Peyer's patch (tissue), 4 donors: ENCODE measurements around the gene CPXM2. TPM values are rescaled to one million over a fixed set of nuclear protein-coding genes. Genes with fewer than 3 reads are reported as not detected.
A peak's percentile ranks its signal among the peaks of the same experiment; 100 is the strongest.

ENCODE experiments used
- DNase-seq, 3 donors: peaks; one replicate each; pipeline ENCODE4 v3.0.0-alpha.2; 2017 to 2019
- H3K27ac ChIP-seq, 4 donors: fragments of 200-600 bp; sonication (generic); one replicate each; pipeline ENCODE4 v1.5.1; 2016 to 2019
- H3K27me3 ChIP-seq, 2 donors: fragments of 200-600 bp; sonication (generic); one replicate each; pipeline ENCODE4 v1.5.1; 2019
- H3K36me3 ChIP-seq, 3 donors: fragments of 200-600 bp; sonication (generic); one replicate each; pipeline ENCODE4 v1.5.1; 2016 to 2019
- H3K4me1 ChIP-seq, 4 donors: fragments of 200-600 bp; sonication (generic); one replicate each; pipeline ENCODE4 v1.5.1; 2016 to 2019
- H3K4me3 ChIP-seq, 4 donors: fragments of 200-600 bp; sonication (generic); 1 replicate in 3 of 4; 2 replicates in 1 of 4; pipeline ENCODE4 v1.5.1; 2016 to 2019; ENCODE audit warnings: mild to moderate bottlenecking in 1 of 4
- H3K9me3 ChIP-seq, 4 donors: fragments of 200-600 bp; sonication (generic); one replicate each; pipeline ENCODE4 v1.5.1; 2016 to 2019; ENCODE audit warnings: mild to moderate bottlenecking in 1 of 4
- POLR2A ChIP-seq, 2 donors: fragments of 450-650 bp; IDR thresholded peaks; one replicate each; pipeline ENCODE4 v1.5.1; 2017; ENCODE audit warnings: antibody characterized with exemption in 2 of 2, mild to moderate bottlenecking in 2 of 2, moderate library complexity in 2 of 2
- total RNA-seq, 4 donors: library from RNA; depleted of rRNA; stranded (reverse); fragments of >200 nt; gene quantifications; one replicate each; pipeline ENCODE4 v1.1.0, GENCODE V29; 2016
- TF ChIP-seq, protein P1 (sequence below), 6 experiments: fragments of 450-650 bp in 4 of 6; fragments of 200-600 bp in 2 of 6; sonication (generic) in 1 of 6; IDR thresholded peaks; one replicate each; pipeline ENCODE4 v1.5.1; 2017 to 2019; ENCODE audit warnings: antibody characterized with exemption in 6 of 6, mild to moderate bottlenecking in 3 of 6, moderate library complexity in 1 of 6

CPXM2 gene
- total RNA-seq, 4 donors from 2014 or later = 5.6 to 18.2 (median 7.7) TPM

DNA sequence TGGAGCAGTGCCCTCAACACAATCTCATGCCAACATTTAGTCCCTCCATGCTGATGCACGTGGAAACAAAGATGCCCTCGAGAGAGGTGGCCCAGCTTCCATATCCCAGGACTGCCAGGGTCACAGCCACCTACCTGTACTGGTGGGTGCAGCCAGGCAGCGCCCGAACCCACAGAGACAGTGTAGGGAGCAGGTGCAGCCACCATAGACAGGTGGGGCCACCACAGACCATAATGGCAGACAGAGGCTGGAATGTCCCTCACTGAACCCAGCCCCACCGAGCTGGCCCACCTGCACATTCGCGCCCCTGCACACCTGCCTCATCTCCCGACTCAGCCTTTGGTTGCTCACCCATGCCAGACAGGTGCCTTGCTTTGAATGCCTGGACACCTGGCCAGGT lies 18.3 kb upstream of the CPXM2 start:
- Histone ChIP-seq H3K4me1 (no peaks in the 10 kb centered on the region), H3K36me3 (no peaks in the 10 kb centered on the region), H3K9me3 (no peaks in the 10 kb centered on the region), H3K4me3 (no peak overlapping the region), H3K27me3 (no peaks in the 10 kb centered on the region), H3K27ac (no peak overlapping the region)
- TF ChIP-seq, protein P1, sequence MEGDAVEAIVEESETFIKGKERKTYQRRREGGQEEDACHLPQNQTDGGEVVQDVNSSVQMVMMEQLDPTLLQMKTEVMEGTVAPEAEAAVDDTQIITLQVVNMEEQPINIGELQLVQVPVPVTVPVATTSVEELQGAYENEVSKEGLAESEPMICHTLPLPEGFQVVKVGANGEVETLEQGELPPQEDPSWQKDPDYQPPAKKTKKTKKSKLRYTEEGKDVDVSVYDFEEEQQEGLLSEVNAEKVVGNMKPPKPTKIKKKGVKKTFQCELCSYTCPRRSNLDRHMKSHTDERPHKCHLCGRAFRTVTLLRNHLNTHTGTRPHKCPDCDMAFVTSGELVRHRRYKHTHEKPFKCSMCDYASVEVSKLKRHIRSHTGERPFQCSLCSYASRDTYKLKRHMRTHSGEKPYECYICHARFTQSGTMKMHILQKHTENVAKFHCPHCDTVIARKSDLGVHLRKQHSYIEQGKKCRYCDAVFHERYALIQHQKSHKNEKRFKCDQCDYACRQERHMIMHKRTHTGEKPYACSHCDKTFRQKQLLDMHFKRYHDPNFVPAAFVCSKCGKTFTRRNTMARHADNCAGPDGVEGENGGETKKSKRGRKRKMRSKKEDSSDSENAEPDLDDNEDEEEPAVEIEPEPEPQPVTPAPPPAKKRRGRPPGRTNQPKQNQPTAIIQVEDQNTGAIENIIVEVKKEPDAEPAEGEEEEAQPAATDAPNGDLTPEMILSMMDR (IDR thresholded peaks at IDR 0.05) = no peak
- TF ChIP-seq POLR2A (IDR thresholded peaks at IDR 0.05) = no peak
- no peak for DNase-seq

DNA sequence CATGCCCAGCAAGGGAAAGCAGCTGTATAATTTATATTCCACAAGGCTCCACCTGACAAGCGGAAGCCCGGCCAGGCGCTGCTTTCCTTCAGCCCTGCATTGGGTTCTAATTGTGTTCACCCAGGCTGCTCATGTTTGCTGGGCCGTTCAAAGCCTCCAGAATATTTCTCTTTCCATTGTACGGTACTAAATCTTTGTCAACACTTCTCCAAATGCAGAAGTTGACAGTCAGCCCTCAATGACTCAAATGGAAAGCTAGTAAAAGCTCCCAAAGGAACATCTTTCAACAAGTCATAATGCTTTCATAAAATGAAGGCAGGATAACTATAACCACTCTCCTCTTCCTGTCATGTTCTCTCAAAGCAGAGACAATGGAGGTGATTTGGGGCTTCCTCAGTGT lies 17.8 kb upstream of the CPXM2 start:
- H3K27me3 ChIP-seq = no peaks in the 10 kb centered on the region
- no peaks in the 10 kb centered on the region for H3K4me1 ChIP-seq
- TF ChIP-seq POLR2A (IDR thresholded peaks at IDR 0.05) = no peak
- TF ChIP-seq, protein P1 (IDR thresholded peaks at IDR 0.05) = no peak
- no peak for DNase-seq
- no peaks in the 10 kb centered on the region for H3K36me3 ChIP-seq
- H3K4me3 ChIP-seq = no peak overlapping the region
- H3K27ac ChIP-seq = no peak overlapping the region
- H3K9me3 ChIP-seq = no peaks in the 10 kb centered on the region

DNA sequence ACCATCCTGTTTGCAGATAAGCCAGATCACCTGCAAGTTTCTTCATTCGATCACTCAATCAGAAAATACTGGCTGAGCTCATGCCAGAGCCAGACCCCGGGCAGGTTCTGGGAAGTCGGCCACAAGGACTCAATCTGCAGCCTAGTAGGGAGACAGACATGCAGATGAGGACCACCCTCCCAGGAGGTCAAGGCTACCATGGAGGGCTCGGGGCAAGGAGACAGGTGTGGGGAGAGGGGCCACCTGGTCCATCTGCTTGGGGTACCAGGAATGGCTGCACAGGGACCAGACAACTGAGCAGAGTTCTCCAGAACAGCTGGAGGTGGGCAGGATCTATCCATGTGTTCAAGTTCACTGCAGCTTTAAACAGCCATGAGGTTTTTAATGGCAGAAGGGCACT lies 16.8 kb upstream of the CPXM2 start:
- H3K36me3 ChIP-seq = no peaks in the 10 kb centered on the region
- H3K27ac ChIP-seq = no peak overlapping the region
- no peaks in the 10 kb centered on the region for H3K9me3 ChIP-seq
- no peaks in the 10 kb centered on the region for H3K4me1 ChIP-seq
- DNase-seq = no peak
- TF ChIP-seq, protein P1 (IDR thresholded peaks at IDR 0.05) = no peak
- no peak for TF ChIP-seq POLR2A (IDR thresholded peaks at IDR 0.05)
- H3K27me3 ChIP-seq = no peaks in the 10 kb centered on the region
- no peak overlapping the region for H3K4me3 ChIP-seq

DNA sequence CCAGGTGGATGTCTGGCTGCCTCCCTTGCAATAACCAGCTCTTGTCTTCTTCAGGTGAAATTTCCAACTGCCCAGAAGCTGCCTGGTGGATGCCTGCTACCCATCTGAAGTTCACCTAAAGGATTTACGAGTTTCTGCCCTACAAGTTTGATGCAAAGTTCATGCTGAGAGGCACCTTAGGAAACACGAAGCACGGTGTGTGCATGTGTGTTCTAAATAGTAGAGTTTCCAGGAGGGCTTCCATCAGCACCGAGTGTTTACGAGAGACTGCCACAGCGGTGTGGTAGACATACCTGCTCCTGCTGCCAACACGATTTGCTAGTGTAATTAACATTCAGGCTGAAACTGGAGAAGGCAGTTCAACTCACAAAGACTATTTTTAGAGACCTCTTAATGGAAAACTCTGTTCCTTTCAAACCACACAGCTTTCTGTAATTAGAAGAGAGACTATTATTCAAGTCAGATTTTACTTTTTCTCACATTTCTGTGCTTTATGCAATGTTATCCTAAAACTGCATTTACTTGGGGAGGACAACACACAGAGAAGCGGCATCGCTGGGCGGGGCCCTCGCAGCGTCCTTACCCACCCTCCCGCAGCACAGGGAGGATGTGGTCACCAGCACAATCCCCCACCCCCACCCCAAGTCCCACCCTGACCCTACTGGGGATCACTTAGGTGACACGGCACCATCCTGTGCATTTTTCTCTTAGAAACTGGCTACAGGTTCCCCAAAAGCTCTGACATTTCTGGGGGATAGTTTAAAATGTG lies 15.5 kb upstream of the CPXM2 start:
- H3K4me1 ChIP-seq = no peaks in the 10 kb centered on the region
- TF ChIP-seq, protein P1 (IDR thresholded peaks at IDR 0.05) = no peak
- no peak for TF ChIP-seq POLR2A (IDR thresholded peaks at IDR 0.05)
- H3K36me3 ChIP-seq = no peaks in the 10 kb centered on the region
- no peak for DNase-seq
- H3K4me3 ChIP-seq = no peak overlapping the region
- no peaks in the 10 kb centered on the region for H3K27me3 ChIP-seq
- no peaks in the 10 kb centered on the region for H3K9me3 ChIP-seq
- H3K27ac ChIP-seq = peak overlapping the region in 1 of 4 donors; percentile 39

DNA sequence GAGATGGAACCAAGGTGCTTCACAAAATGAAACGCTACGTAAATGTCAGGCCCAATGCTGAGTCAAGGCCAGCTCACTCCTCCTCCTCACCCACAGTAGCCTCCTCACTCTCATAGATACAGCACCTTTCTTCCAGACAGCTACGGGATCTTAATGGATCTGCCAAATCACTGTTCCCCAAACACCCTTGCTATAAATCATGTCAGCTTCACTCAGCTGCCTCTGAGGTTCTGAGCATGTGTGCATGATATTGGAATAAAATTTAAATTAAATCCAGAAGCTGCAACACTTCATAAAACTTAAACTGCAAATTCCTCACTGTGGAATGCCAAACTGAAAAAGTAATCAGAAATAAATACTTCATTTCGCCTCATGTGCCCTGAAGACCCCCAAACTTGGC lies 14.7 kb upstream of the CPXM2 start:
- H3K9me3 ChIP-seq = no peaks in the 10 kb centered on the region
- H3K4me1 ChIP-seq = no peaks in the 10 kb centered on the region
- H3K27ac ChIP-seq = no peak overlapping the region
- no peak for DNase-seq
- no peaks in the 10 kb centered on the region for H3K36me3 ChIP-seq
- no peaks in the 10 kb centered on the region for H3K27me3 ChIP-seq
- TF ChIP-seq, protein P1 (IDR thresholded peaks at IDR 0.05) = no peak
- TF ChIP-seq POLR2A (IDR thresholded peaks at IDR 0.05) = no peak
- H3K4me3 ChIP-seq = no peak overlapping the region
